IPS-20b (cell line): ENCODE measurements around the gene MACROD2.

Experiments used
- H3K27ac ChIP-seq: one replicate; pipeline ENCODE4 v1.5.1; 2013; ENCODE audit warnings: low read length
- H3K27me3 ChIP-seq: 2 replicates; pipeline ENCODE4 v1.6.1; 2013; ENCODE audit warnings: mild to moderate bottlenecking, low read length, inconsistent platforms; ENCODE audit not compliant: insufficient read depth
- H3K36me3 ChIP-seq: 2 replicates; pipeline ENCODE4 v1.6.1; 2013; ENCODE audit warnings: low read depth, mild to moderate bottlenecking, inconsistent platforms, low read length, moderate library complexity; ENCODE audit not compliant: insufficient read depth
- H3K4me1 ChIP-seq: 2 replicates; pipeline ENCODE4 v1.6.1; 2013; ENCODE audit warnings: mild to moderate bottlenecking, control low read depth, inconsistent platforms, low read length, moderate library complexity; ENCODE audit not compliant: insufficient read depth
- H3K4me3 ChIP-seq: 2 replicates; pipeline ENCODE4 v1.5.1; 2013; ENCODE audit warnings: mild to moderate bottlenecking, low read length, inconsistent platforms
- H3K9ac ChIP-seq: 2 replicates; pipeline ENCODE4 v1.6.1; 2013; ENCODE audit warnings: low read depth, mild to moderate bottlenecking, inconsistent platforms, low read length, moderate library complexity
- H3K9me3 ChIP-seq: 2 replicates; pipeline ENCODE4 v1.6.1; 2013; ENCODE audit warnings: mild to moderate bottlenecking, low read depth, low read length, inconsistent platforms; ENCODE audit not compliant: insufficient read depth

The MACROD2 gene

DNA sequence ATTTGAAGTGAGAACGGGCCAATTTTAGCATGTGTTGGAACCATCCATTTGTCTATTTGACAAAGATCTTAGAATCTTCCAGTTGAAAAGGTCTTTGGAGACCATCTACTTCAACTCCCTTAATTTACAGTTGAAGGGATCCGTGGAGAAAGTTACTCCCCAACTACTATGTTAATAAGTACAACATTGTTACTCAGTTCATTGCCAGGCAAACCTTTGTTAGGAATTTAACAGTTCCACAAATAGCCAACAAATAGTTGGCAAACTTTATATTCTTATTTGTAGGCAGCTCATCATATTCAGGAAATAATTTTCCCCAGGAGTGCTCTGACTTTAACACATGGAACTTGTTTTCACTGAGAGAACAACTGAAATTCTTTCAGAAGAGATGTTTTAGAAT is 423.1 kb downstream of the MACROD2 start:
- Histone ChIP-seq H3K27me3 (no peaks in the 10 kb centered on the region), H3K36me3 (no peaks in the 10 kb centered on the region), H3K4me1 (peaks cover 9% of the 10 kb centered on the region; the same call in 1 of the 2 replicates), H3K9me3 (no peaks in the 10 kb centered on the region), H3K27ac (no peak overlapping the region), H3K9ac (no peak overlapping the region), H3K4me3 (no peak overlapping the region)

DNA sequence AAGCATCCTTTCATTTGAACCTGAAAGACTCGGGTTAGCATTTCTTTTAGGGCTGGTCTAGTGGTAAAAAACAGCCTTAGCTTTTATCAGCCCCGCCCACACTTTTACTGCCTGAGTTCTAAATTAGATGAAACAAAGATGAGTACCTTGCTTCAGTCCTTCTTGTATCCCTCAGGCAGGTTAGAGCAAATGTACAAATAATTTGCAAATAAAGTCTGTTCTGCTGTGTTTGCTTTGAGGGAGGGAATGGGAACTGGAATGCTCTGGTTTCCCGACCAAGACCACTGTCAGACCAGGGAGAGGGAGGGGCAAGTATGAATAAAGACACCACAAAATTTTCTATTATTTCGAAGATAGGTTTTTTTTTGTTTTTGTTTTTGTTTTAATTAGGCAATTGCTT is 427.6 kb downstream of the MACROD2 start:
- Histone ChIP-seq H3K4me3 (no peak overlapping the region), H3K9me3 (no peaks in the 10 kb centered on the region), H3K27me3 (no peaks in the 10 kb centered on the region), H3K36me3 (no peaks in the 10 kb centered on the region), H3K4me1 (no peaks in the 10 kb centered on the region), H3K27ac (no peak overlapping the region), H3K9ac (no peak overlapping the region)

DNA sequence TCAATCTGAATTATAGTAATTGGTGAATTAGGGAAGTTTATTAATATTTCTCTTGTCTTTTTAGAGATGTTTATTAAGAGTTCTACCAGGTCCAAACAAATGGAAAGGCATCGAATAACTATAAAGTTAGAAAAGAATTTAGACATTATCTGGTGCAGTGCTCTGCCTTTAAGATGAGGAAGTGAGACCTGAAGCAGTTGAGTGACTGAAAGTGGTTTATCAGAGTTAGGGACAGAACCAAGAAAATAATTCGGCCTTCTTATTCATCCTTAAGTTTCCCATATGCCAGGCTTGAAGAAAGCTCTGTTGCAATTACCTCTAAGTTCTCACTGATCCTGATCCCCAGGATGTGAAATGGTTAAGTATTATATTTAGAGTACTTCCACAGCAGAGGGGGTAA is 436.3 kb downstream of the MACROD2 start:
- Histone ChIP-seq H3K27me3 (no peaks in the 10 kb centered on the region), H3K9me3 (no peaks in the 10 kb centered on the region), H3K36me3 (no peaks in the 10 kb centered on the region), H3K4me3 (no peak overlapping the region), H3K27ac (no peak overlapping the region), H3K4me1 (no peaks in the 10 kb centered on the region), H3K9ac (no peak overlapping the region)

DNA sequence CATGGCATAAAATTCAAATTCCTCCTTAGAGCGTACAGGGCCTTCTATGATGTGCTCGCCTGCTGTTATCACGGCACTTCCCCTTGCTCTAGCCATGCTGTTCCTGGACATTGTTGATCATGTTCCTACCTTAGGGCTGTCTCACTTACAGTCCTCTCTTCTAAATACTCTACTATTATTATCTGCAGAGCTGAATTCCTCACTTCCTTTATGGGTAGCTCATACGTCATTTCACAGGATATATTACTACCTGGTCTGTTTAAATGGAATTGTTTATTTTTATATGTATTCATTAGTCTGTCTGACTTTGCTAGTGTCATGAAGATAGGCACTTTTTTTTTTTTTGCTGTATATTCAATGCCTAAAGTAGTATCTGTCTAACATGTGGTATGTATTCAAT is 436.8 kb downstream of the MACROD2 start:
- Histone ChIP-seq H3K4me1 (no peaks in the 10 kb centered on the region), H3K27me3 (no peaks in the 10 kb centered on the region), H3K36me3 (no peaks in the 10 kb centered on the region), H3K27ac (no peak overlapping the region), H3K9me3 (no peaks in the 10 kb centered on the region), H3K4me3 (no peak overlapping the region), H3K9ac (no peak overlapping the region)

DNA sequence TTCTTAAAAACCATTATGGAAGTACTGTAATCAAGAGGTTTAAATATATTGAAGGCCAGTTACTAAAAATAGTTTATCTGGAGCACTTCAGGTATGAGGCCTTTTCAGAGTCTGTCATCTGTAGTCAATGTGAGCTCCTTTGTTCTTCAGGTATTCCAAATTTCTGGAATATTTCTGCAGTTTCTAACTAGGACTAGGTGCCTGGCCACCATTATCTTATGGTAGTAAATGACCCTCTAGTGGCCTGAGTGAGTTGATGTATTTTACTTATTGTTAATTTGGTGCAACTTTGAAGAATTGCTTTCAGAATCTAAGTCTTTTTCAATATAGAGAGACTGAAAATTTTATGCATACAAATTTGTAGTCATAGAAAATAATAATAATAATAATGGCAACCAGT is 437.3 kb downstream of the MACROD2 start:
- H3K36me3 ChIP-seq: no peaks in the 10 kb centered on the region
- no peaks in the 10 kb centered on the region for H3K27me3 ChIP-seq
- no peaks in the 10 kb centered on the region for H3K4me1 ChIP-seq
- no peak overlapping the region for H3K4me3 ChIP-seq
- no peaks in the 10 kb centered on the region for H3K9me3 ChIP-seq
- no peak overlapping the region for H3K9ac ChIP-seq
- H3K27ac ChIP-seq: no peak overlapping the region

DNA sequence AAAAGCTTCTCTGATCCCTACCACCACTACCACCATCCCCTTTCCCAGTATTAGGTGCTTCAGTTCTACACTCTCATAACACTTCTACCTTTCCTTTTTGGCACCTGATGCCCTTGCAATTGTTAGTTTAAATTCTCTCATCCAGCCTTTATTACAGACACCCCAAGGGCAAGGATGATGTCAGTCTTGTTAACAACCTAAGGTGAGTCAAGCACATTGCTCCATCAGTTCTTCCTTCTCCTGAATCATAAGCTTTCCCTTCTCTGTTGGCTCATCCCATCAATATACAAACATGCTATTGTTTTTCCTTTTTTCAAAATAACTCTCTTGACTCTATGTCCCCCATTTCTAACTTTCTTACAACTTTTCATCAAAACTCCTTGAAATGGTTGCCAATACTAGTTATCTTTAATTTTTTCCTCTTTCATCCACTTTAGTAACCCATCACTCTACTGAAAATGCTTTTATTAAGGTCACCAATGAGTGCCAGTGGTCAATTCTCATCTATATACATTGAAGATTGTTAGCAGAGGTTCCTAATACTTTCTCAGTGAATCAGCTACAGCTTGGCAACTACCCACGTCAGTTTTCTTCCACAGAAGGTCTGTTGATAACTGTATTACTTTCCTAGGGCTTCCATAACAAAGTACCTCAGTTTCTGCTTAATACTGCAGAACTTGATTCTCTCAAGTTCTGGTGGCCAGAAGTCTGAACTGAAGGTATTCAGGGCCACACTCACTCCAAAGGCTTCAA is 439.2 kb downstream of the MACROD2 start:
- Histone ChIP-seq H3K27me3 (no peaks in the 10 kb centered on the region), H3K9ac (no peak overlapping the region), H3K9me3 (peaks cover 7% of the 10 kb centered on the region), H3K4me1 (no peaks in the 10 kb centered on the region), H3K4me3 (no peak overlapping the region), H3K27ac (no peak overlapping the region), H3K36me3 (no peaks in the 10 kb centered on the region)

DNA sequence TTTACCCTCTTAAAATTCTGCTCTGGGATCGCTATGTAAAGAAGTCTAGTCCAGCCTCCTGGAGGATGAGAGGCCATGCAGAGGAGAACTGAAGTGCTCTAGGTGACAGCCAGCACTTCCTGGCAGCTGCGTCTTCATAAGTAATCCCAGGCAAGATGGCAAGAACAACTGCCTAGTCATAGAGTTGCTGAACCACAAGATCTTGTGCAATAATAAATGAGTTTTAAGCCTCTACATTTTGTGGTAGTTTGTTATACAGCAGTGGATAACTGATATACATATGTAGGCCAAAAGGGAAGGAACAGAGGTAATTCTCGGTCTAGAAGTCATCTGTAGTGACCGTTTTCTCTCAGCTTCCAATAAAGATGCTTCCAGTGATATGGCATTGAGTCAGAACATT is 445.9 kb downstream of the MACROD2 start:
- H3K9ac ChIP-seq: no peak overlapping the region
- H3K4me1 ChIP-seq: no peaks in the 10 kb centered on the region
- H3K27ac ChIP-seq: no peak overlapping the region
- H3K27me3 ChIP-seq: no peaks in the 10 kb centered on the region
- H3K4me3 ChIP-seq: no peak overlapping the region
- H3K9me3 ChIP-seq: peaks cover 7% of the 10 kb centered on the region
- no peaks in the 10 kb centered on the region for H3K36me3 ChIP-seq

DNA sequence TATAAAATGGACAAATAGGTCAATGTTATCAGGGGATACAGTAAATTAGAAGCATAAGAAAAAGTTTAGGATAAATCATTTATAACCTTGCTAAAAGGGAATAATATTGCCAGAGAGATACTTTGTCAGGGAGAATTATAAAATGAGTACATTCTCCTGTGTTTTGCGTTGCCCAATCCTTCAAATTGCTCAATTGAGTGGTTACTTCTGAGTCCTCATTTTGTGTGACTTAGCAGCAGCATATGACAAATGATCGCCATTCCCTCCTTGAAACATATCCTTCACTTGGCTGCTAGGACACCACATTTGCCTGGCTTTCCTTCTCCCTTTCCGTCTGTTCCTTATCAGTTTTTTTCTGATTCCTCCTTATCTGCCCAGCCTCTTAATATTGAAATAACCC is 448.8 kb downstream of the MACROD2 start:
- H3K4me3 ChIP-seq: no peak overlapping the region
- no peaks in the 10 kb centered on the region; the same call in 1 of the 2 replicates for H3K9me3 ChIP-seq
- no peak overlapping the region for H3K27ac ChIP-seq
- H3K36me3 ChIP-seq: no peaks in the 10 kb centered on the region
- no peaks in the 10 kb centered on the region for H3K4me1 ChIP-seq
- H3K9ac ChIP-seq: no peak overlapping the region
- H3K27me3 ChIP-seq: no peaks in the 10 kb centered on the region

DNA sequence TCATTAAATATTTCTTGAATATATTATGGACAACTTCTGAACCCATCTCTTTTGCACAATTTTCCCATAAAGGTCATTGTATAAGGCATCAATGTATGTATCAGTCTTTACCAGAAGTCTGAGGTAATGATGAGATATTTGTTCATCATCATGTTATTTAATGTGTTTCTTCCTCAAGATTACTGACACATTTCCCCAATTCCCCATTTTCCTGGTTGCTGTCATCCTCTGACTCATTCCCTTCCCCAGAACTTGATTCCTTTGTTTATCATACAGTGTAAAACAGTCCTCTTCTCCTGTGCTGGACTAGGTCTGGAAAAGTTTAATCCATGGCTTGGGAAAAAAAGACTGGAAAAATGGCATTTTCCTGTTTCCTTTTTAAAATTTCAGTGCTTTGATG is 450.0 kb downstream of the MACROD2 start:
- Histone ChIP-seq H3K27ac (no peak overlapping the region), H3K4me1 (no peaks in the 10 kb centered on the region), H3K4me3 (no peak overlapping the region), H3K36me3 (no peaks in the 10 kb centered on the region), H3K9ac (no peak overlapping the region), H3K27me3 (no peaks in the 10 kb centered on the region), H3K9me3 (no peaks in the 10 kb centered on the region)

DNA sequence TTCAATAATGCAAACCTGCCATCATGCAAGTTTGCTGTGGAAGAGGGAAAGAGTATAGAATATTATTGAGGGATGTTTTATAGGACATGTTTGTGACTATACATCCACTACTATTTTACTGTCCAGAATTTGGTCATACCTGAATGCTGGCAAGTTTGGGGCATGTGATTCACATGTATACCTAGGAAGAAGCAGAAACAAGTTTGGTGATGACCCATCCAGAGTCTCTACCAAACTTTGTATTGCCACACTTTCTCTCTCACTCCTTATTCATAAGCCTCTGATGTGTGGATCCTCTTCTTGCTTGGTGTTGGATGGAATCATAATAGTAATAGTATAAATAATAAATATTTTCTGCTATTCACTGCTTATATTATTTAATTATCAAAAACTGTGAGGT is 450.6 kb downstream of the MACROD2 start:
- no peaks in the 10 kb centered on the region for H3K4me1 ChIP-seq
- H3K36me3 ChIP-seq: no peaks in the 10 kb centered on the region
- H3K27ac ChIP-seq: no peak overlapping the region
- no peaks in the 10 kb centered on the region for H3K27me3 ChIP-seq
- no peak overlapping the region for H3K4me3 ChIP-seq
- no peak overlapping the region for H3K9ac ChIP-seq
- H3K9me3 ChIP-seq: no peaks in the 10 kb centered on the region

DNA sequence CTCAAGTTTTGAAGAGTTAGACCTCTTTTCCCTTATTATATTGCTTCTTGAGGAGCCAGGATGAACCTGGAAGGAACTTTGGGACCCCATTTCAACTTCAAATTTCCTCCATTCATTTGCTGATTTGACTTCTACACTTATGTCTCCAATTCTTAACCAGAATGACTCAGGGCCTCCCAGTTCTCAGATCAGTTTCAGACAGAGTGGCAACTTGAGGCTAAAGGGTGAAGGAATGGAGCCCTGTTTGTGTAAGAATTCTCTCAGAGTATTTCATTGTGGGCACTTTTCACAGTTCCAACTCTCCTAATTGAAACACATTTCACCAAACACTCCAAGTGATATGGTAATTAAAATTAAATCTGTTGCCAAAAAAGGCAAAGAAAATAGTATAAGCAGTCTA is 451.1 kb downstream of the MACROD2 start:
- no peak overlapping the region for H3K27ac ChIP-seq
- H3K9me3 ChIP-seq: no peaks in the 10 kb centered on the region
- no peaks in the 10 kb centered on the region for H3K36me3 ChIP-seq
- H3K27me3 ChIP-seq: no peaks in the 10 kb centered on the region
- H3K4me3 ChIP-seq: no peak overlapping the region
- H3K9ac ChIP-seq: no peak overlapping the region
- no peaks in the 10 kb centered on the region for H3K4me1 ChIP-seq

DNA sequence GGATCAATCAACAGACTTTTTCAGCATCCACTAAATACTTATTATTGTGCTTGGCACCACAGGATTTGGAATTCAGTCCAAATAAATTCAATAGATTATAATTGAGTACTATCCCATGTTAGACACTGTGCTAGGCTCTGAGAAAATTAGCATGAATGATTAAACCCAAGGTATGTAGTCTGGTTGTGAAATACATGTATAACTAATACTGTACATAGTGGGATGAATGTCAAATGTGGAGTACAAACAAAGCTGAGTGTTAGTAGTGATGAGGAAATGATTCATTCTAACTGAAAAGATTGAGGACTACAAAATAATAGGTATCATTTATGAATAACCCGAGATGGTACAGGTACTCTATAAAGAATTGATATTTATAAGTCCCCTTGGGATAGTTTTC is 454.0 kb downstream of the MACROD2 start:
- Histone ChIP-seq H3K36me3 (no peaks in the 10 kb centered on the region), H3K9ac (no peak overlapping the region), H3K4me3 (no peak overlapping the region), H3K4me1 (no peaks in the 10 kb centered on the region), H3K27ac (no peak overlapping the region), H3K27me3 (no peaks in the 10 kb centered on the region), H3K9me3 (no peaks in the 10 kb centered on the region)
